GM12891 (cell line): Measurements from ENCODE around the gene SPOP.

Experiments
- POLR2A ChIP-seq: IDR thresholded peaks from 2 replicates; pipeline ENCODE4 v1.6.1; 2011; ENCODE audit warnings: low read depth, low read length, control low read depth
- POLR2AphosphoS5 ChIP-seq: IDR thresholded peaks from 2 replicates; pipeline ENCODE4 v1.6.1; 2011; ENCODE audit warnings: low read depth, low read length, control low read depth
- POU2F2 ChIP-seq: IDR thresholded peaks from 2 replicates; pipeline ENCODE4 v1.6.1; 2011; ENCODE audit warnings: low read depth, mild to moderate bottlenecking, control low read depth, low read length, moderate library complexity
- TAF1 ChIP-seq: IDR thresholded peaks from 2 replicates; pipeline ENCODE4 v1.6.1; 2011; ENCODE audit warnings: low read depth, low read length, control low read depth

GRCh38 chr17:49596613-49597244, 81.2 kb downstream of the SPOP start:
- no peak for TF ChIP-seq POLR2A
- TF ChIP-seq TAF1 = no peak
- no peak for TF ChIP-seq POLR2AphosphoS5
- TF ChIP-seq POU2F2 = no peak
